ENCODE results near the gene STX10. TPM values are rescaled to one million over a fixed set of nuclear protein-coding genes. Genes with fewer than 3 reads are reported as not detected.

Gene STX10
- total RNA-seq, 6 experiments from 2014 or later = 18.2 to 41.5 (median 23.4) TPM

DNA sequence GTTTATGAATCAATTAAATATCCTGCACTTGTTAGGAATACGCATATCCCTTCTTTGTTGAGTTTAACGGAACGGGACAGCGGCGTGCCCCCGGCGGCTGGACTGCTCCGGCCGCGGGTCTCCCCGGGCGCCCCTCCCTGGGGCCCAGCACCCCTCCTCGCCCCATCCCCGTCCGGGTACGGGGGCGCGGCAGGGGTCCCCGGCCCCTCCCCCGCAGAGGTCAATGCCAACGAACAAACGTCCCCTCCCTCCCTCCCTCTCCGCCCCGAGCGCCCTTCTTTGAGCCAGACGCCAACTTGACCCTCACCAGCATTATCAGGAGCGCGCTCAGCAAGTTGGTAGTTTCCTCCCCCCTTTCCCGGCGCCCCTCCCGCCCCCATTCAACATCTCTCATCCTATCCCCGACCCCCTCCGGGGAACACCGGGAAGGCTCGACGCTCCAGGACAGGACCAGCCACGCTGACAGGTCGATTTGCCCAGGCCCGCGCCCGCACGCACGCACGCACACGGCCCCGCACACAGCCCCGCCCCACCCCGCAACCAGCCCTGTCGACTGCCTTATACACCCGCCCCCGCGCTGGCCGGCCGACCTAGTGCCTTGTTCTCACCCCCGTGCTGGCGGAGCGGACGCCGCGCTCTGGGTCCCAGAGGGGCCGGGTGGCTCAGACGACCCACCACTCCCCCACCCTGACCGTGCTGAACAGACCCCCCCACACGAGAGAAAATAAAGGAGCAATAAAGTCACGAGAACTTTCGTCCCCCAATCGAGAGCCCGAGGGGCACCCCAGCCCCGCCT lies 52.5 kb downstream of the STX10 start:
- intact Hi-C loops (cut with DNase I) = loop anchor here in 1 of 2 donors (10.0 kb wide), 1 partner anchor 63 kb away; no protein-coding TSS in a partner anchor
- TF ChIP-seq, protein P1, sequence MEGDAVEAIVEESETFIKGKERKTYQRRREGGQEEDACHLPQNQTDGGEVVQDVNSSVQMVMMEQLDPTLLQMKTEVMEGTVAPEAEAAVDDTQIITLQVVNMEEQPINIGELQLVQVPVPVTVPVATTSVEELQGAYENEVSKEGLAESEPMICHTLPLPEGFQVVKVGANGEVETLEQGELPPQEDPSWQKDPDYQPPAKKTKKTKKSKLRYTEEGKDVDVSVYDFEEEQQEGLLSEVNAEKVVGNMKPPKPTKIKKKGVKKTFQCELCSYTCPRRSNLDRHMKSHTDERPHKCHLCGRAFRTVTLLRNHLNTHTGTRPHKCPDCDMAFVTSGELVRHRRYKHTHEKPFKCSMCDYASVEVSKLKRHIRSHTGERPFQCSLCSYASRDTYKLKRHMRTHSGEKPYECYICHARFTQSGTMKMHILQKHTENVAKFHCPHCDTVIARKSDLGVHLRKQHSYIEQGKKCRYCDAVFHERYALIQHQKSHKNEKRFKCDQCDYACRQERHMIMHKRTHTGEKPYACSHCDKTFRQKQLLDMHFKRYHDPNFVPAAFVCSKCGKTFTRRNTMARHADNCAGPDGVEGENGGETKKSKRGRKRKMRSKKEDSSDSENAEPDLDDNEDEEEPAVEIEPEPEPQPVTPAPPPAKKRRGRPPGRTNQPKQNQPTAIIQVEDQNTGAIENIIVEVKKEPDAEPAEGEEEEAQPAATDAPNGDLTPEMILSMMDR (IDR thresholded peaks at IDR 0.05) = no peak
- TF ChIP-seq POLR2A (IDR thresholded peaks at IDR 0.05) = no peak
- ATAC-seq (no peak), DNase-seq (peak in 2 of 3 donors; percentile 63 to 73)
- Histone ChIP-seq H3K27me3 (peaks cover 0 to 6% of the 10 kb centered on the region in 2 donors), H3K9me3 (no peaks in the 10 kb centered on the region), H3K4me3 (no peak overlapping the region), H3K36me3 (peaks cover 0 to 3% (median 0%) of the 10 kb centered on the region in 4 donors), H3K4me1 (peaks cover 0 to 27% (median 7%) of the 10 kb centered on the region in 4 donors), H3K27ac (peak overlapping the region in 2 of 3 donors; percentile 39 to 54)
- WGBS (ENCODE audit: insufficient coverage, low coverage, low lambda C conversion rate, missing lambda C conversion rate) = 14% methylated on average over 25 of the region's 69 CpGs

DNA sequence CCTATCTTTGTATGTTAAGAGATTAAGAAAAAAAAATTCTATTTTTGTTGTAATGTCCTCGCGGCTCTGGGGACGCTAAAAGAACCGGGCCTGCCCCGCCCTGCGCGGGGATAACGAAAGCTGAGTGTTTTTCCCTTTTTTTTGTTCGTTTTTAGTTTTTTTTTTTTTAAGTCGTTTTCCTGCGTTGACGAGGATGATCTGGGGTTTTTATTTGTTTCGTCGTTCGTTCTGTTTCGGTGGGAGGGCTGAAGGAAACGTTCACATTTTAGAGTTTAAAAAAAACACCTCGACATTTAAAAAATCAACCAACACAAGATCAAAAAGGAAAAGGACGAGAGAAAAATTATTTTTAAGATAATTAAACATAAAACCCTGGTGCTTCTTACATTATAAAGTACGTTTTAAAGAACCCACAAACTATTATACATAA lies 53.1 kb downstream of the STX10 start:
- WGBS (ENCODE audit: insufficient coverage, low coverage, low lambda C conversion rate, missing lambda C conversion rate) = 16% methylated on average over 20 of the region's 20 CpGs
- intact Hi-C loops (cut with DNase I) = loop anchor here in 1 of 2 donors (10.0 kb wide), 1 partner anchor 62 kb away; no protein-coding TSS in a partner anchor
- ATAC-seq (no peak), DNase-seq (peak in 1 of 3 donors; percentile 19)
- peaks cover 0 to 21% (median 4%) of the 10 kb centered on the region in 4 donors for H3K4me1 ChIP-seq
- peaks cover 0 to 3% (median 0%) of the 10 kb centered on the region in 4 donors for H3K36me3 ChIP-seq
- H3K27me3 ChIP-seq = peaks cover 0 to 6% of the 10 kb centered on the region in 2 donors
- no peaks in the 10 kb centered on the region for H3K9me3 ChIP-seq
- TF ChIP-seq, protein P1 (IDR thresholded peaks at IDR 0.05) = no peak
- TF ChIP-seq POLR2A (IDR thresholded peaks at IDR 0.05) = no peak
- H3K27ac ChIP-seq = peak overlapping the region in 2 of 3 donors; percentile 11 to 54
- no peak overlapping the region for H3K4me3 ChIP-seq

DNA sequence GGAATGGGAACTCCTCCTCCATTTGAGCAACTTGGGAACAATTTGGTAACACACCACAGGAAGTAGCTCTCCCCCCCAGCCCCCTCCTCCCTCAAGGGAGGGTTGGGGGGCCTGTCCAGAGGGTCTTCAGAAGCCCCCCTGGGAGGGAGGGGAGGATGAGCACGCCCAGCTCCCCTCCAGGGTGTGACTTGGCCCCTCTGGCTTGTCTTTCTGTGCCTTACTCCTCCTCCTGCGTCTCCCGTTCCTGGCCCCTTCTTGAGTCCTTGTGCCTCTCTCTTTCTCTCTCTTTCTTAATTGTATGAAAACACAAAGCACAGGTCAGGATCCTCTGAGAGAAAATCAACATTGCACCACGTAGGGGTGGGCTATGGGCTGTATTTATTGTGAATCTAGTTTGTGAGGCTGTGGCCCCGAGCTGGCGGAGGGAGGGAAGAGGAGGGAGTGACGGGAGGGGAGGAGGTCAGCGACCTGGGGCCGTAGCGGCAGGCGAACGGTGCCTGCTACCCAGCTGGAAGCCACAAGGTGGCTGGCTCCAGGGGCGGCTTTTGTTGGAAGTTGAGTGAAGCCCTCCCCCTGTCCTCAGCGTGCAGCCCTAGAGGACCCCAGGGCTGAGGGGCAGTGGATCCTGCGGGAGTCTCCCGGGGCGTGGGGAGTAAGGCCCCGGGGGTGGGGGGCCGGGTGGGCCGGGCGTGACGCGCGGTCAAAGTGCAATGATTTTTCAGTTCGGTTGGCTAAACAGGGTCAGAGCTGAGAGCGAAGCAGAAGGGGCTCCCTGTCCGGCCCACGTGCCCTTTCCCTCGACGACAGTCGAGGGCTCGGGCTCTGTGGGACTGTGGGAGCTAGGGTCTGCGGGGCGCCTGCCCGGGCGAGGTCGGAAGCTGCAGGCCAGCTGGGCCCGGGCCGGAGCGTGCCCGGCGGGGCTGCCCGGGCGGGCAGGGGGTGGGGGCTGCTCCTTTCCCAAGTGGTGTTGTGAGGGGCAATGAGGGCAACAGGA lies 53.9 kb downstream of the STX10 start:
- Histone ChIP-seq H3K27me3 (peaks cover 0 to 6% of the 10 kb centered on the region in 2 donors), H3K36me3 (peaks cover 0 to 3% (median 0%) of the 10 kb centered on the region in 4 donors), H3K4me1 (peaks cover 0 to 25% (median 3%) of the 10 kb centered on the region in 4 donors), H3K27ac (peak overlapping the region in 1 of 3 donors; percentile 11), H3K4me3 (peak overlapping the region in 1 of 3 donors; percentile 3), H3K9me3 (no peaks in the 10 kb centered on the region)
- intact Hi-C loops (cut with DNase I) = loop anchor here in 1 of 2 donors (10.0 kb wide), 1 partner anchor 61 kb away; no protein-coding TSS in a partner anchor
- TF ChIP-seq POLR2A (IDR thresholded peaks at IDR 0.05) = no peak
- TF ChIP-seq, protein P1 (IDR thresholded peaks at IDR 0.05) = peak; percentile 6 to 33 (median 21)
- WGBS (ENCODE audit: insufficient coverage, low coverage, low lambda C conversion rate, missing lambda C conversion rate) = 17% methylated on average over 18 of the region's 44 CpGs
- DNase-seq (peak; percentile 62 to 74 (median 67)), ATAC-seq (peak; percentile 42 to 54 (median 44))

DNA sequence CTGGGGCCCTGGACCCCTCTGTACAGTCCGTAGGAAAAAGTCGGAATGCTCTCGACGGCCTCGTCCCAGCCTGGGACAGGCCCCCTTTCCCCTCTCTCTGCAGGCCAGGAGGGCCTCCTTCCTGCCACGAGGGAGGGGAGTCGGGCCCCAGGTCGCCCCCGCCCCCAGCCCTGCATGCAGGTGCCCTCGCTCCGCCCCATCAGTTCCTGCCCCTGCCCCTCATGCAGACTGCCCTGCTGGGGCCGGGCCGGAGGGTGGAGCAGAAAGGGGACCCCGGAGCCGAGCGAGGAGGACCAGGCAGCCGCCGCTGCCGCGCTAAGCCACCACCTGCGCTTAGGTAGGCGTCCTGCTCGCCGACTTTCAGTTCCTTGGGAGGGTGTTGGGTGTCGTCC lies 54.8 kb downstream of the STX10 start:
- peak in 2 of 3 donors; percentile 37 to 53 for DNase-seq
- Histone ChIP-seq H3K27ac (no peak overlapping the region), H3K36me3 (peaks cover 0 to 3% (median 0%) of the 10 kb centered on the region in 4 donors), H3K4me3 (no peak overlapping the region), H3K9me3 (no peaks in the 10 kb centered on the region), H3K27me3 (peaks cover 0 to 6% of the 10 kb centered on the region in 2 donors), H3K4me1 (peaks cover 0 to 29% (median 3%) of the 10 kb centered on the region in 4 donors)
- WGBS (ENCODE audit: insufficient coverage, low coverage, low lambda C conversion rate, missing lambda C conversion rate) = 20% methylated on average over 2 of the region's 25 CpGs
- intact Hi-C loops (cut with DNase I) = loop anchor here in 1 of 2 donors (10.0 kb wide), 1 partner anchor 61 kb away; no protein-coding TSS in a partner anchor
- TF ChIP-seq, protein P1 (IDR thresholded peaks at IDR 0.05) = no peak
- TF ChIP-seq POLR2A (IDR thresholded peaks at IDR 0.05) = no peak
- no peak for ATAC-seq
